Transverse colon (tissue), 4 donors: Measurements from ENCODE around the gene ZNF134. TPM values are rescaled to one million over a fixed set of nuclear protein-coding genes. Genes with fewer than 3 reads are reported as not detected.

Experiments
- DNase-seq: peaks from one replicate; pipeline ENCODE4 v3.0.0-alpha.2; 2019
- H3K27ac ChIP-seq, 4 donors: fragments of 200-600 bp; sonication (generic); 2 replicates each; pipeline ENCODE4 v1.5.1; 2016 to 2018; ENCODE audit warnings: inconsistent platforms in 4 of 4
- H3K27me3 ChIP-seq: fragments of 200-600 bp; sonication (generic); 2 replicates; pipeline ENCODE4 v1.5.1; 2017; ENCODE audit warnings: inconsistent platforms
- H3K36me3 ChIP-seq, 4 donors: fragments of 200-600 bp; sonication (generic); 2 replicates each; pipeline ENCODE4 v1.5.1; 2017 to 2019; ENCODE audit warnings: inconsistent platforms in 4 of 4
- H3K4me1 ChIP-seq, 4 donors: fragments of 200-600 bp; sonication (generic); 2 replicates each; pipeline ENCODE4 v1.5.1; 2017 to 2020; ENCODE audit warnings: inconsistent platforms in 4 of 4
- H3K4me3 ChIP-seq, 4 donors: fragments of 200-600 bp; sonication (generic); 1 replicate in 1 of 4; 2 replicates in 3 of 4; pipeline versions ENCODE4 v1.5.1 to v1.6.1; 2017 to 2019; ENCODE audit warnings: inconsistent platforms in 4 of 4
- H3K9me3 ChIP-seq, 2 donors: fragments of 200-600 bp; sonication (generic); 2 replicates each; pipeline ENCODE4 v1.5.1; 2017 to 2019; ENCODE audit warnings: inconsistent platforms in 2 of 2
- CTCF ChIP-seq, 5 experiments: fragments of 200-600 bp in 3 of 5; fragments of 450-650 bp in 2 of 5; sonication (generic) in 3 of 5; IDR thresholded peaks; 1 replicate in 2 of 5; 2 replicates in 3 of 5; pipeline ENCODE4 v1.5.1; 2016 to 2017; ENCODE audit warnings: antibody characterized with exemption in 5 of 5, inconsistent platforms in 3 of 5, mild to moderate bottlenecking in 2 of 5, moderate library complexity in 1 of 5
- EP300 ChIP-seq: sonication (generic); formaldehyde crosslinking; IDR thresholded peaks from one replicate; pipeline ENCODE4 v1.6.1; 2017; ENCODE audit warnings: antibody characterized with exemption, low read depth
- POLR2A ChIP-seq: fragments of 450-650 bp; IDR thresholded peaks from one replicate; pipeline ENCODE4 v1.6.1; 2016; ENCODE audit warnings: antibody characterized with exemption, mild to moderate bottlenecking, moderate library complexity
- POLR2AphosphoS5 ChIP-seq, 3 donors: sonication (generic); formaldehyde crosslinking; IDR thresholded peaks; one replicate each; pipeline ENCODE4 v1.6.1; 2016; ENCODE audit warnings: antibody characterized with exemption in 3 of 3
- WGBS, 2 donors: methylation state at CpG; one replicate each; pipeline ENCODE4 v1.1.5; 2018; ENCODE audit warnings: low coverage in 1 of 2; 5-methylcytosine and 5-hydroxymethylcytosine counted together
- in situ Hi-C, 4 donors: fragments of 200-750 bp; cut with MboI; loops; one replicate each; pipeline versions ENCODE4 v1.15.0 to v1.15.1; 2017; ENCODE audit warnings: low sequenced_read_pairs in 3 of 4, low pct_ligation_motif_present in 1 of 4, low pct_unique_long_range_greater_than_20kb in 1 of 4
- intact Hi-C: fragments of 100-400 bp; cut with DNase I; formaldehyde crosslinking; loops from one replicate; pipeline ENCODE4 v1.15.1; 2023; ENCODE audit warnings: low total_unique reads
- total RNA-seq, 4 donors: library from RNA; depleted of rRNA; stranded (reverse); fragments of >200 nt; gene quantifications; one replicate each; pipeline ENCODE4 v1.1.0, GENCODE V29; 2016

The ZNF134 gene
- total RNA-seq, 4 donors from 2014 or later: 1.6 to 16.8 (median 13.8) TPM

DNA sequence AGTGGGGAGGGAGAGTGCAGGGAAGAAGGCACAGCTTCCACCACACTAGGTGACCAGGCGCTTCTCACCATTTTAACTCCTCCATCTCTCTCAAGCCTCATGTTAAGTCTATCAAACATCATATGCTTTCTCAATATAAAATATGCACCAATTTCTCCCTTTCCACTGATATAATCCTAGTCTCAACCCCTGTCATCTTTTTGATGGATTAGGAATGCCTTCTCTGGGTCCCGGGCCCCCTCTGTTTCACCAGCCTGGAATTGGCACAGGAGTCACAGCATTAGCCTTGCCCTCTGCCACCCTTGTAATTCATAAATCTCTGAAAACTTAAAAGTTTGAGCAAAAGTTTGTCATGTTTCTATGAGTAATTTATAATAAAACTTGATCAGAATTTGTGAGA, 54.6 kb downstream of the ZNF134 start, which contains the start of gene ZSCAN4:
Gene ZSCAN4, plus strand, starts transcription at position 301 of the 400 bp plus-strand sequence. CDS start 7,211 bp downstream, outside the sequence.
- no peaks in the 10 kb centered on the region for H3K9me3 ChIP-seq
- intact Hi-C loops (no loop called here), in situ Hi-C loops (no loop called here)
- peaks cover 16% of the 10 kb centered on the region for H3K27me3 ChIP-seq
- H3K36me3 ChIP-seq: no peaks in the 10 kb centered on the region
- no peak for DNase-seq
- H3K27ac ChIP-seq: no peak within 1 kb of the TSS
- H3K4me1 ChIP-seq: peaks cover 2 to 13% (median 9%) of the 10 kb centered on the region in 4 donors
- no peak within 1 kb of the TSS for H3K4me3 ChIP-seq
- 90 to 93% methylated on average over 1 to 2 of the region's 2 CpGs for WGBS, 2 donors
- TF ChIP-seq POLR2A (no peak), POLR2AphosphoS5 (IDR thresholded peaks at IDR 0.05) (no peak), EP300 (no peak), CTCF (IDR thresholded peaks at IDR 0.05) (no peak)

GRCh38 chr19:57671124-57671895, 57.3 kb downstream of the ZNF134 start:
- no peaks in the 10 kb centered on the region for H3K36me3 ChIP-seq
- WGBS, 2 donors: 60 to 68% methylated on average over 3 to 7 of the region's 7 CpGs
- no peaks in the 10 kb centered on the region for H3K9me3 ChIP-seq
- no peaks in the 10 kb centered on the region for H3K4me1 ChIP-seq
- peaks cover 4% of the 10 kb centered on the region for H3K27me3 ChIP-seq
- H3K27ac ChIP-seq: no peak overlapping the region
- no peak for DNase-seq
- in situ Hi-C loops (no loop called here), intact Hi-C loops (no loop called here)
- TF ChIP-seq POLR2A: no peak
- TF ChIP-seq EP300: no peak
- TF ChIP-seq CTCF (IDR thresholded peaks at IDR 0.05): no peak
- no peak for TF ChIP-seq POLR2AphosphoS5 (IDR thresholded peaks at IDR 0.05)
- H3K4me3 ChIP-seq: no peak overlapping the region

DNA sequence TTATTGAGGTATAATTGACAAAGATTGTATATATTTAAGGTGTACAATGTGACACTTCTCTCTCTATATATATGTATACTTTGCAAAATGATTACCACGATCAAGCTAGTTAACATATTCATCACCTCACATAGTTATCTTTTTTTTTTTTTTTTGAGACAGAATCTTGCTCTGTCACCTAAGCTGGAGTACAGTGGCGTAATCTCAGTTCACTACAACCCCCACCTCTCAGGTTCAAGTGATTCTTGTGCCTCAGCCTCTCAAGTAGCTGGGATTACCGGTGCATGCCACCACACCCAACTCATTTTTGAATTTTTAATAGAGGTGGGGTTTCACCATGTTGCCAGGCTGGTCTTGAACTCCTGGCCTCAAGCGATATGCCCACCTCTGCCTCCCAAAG, 58.4 kb downstream of the ZNF134 start:
- H3K36me3 ChIP-seq: no peaks in the 10 kb centered on the region
- in situ Hi-C loops: no loop called here

More for the DNA sequence above, 58.4 kb downstream of the ZNF134 start:
- Histone ChIP-seq H3K9me3 (no peaks in the 10 kb centered on the region), H3K4me3 (no peak overlapping the region), H3K4me1 (no peaks in the 10 kb centered on the region), H3K27me3 (peaks cover 4% of the 10 kb centered on the region), H3K27ac (no peak overlapping the region)
- intact Hi-C loops: no loop called here
- no peak for TF ChIP-seq POLR2A
- TF ChIP-seq CTCF (IDR thresholded peaks at IDR 0.05): no peak
- no peak for TF ChIP-seq EP300
- no peak for TF ChIP-seq POLR2AphosphoS5 (IDR thresholded peaks at IDR 0.05)
- whole genome bisulfite sequencing, 2 donors: 73 to 77% methylated on average over 3 to 4 of the region's 4 CpGs
- no peak for DNase-seq

Other genes with a start within 250 kb of the ZNF134 start
- gene ZNF548, start 224.4 kb upstream of the ZNF134 start, total RNA-seq: 10 to 100 TPM in 2 of 4 donors, 1 to 10 TPM in 2; 4.2 to 13.1 (median 8.2) TPM
- 10 to 100 TPM; 10.6 to 53.1 (median 13.2) TPM for gene ZNF17, start 203.1 kb upstream of the ZNF134 start, total RNA-seq
- 10 to 100 TPM in 2 of 4 donors, 1 to 10 TPM in 1, under 1 TPM in 1; 0.75 to 19.1 (median 7.1) TPM for gene ZNF749, start 178.9 kb upstream of the ZNF134 start, total RNA-seq
- 10 to 100 TPM in 1 of 4 donors, under 1 TPM in 1, not detected in 2; 0.14 to 13.8 TPM for gene VN1R1, start 157.1 kb upstream of the ZNF134 start, total RNA-seq
- 10 to 100 TPM in 1 of 4 donors, 1 to 10 TPM in 2, under 1 TPM in 1; 0.75 to 25.9 (median 6.0) TPM for gene ZNF772, start 136.7 kb upstream of the ZNF134 start, total RNA-seq
- gene ZNF419, start 126.5 kb upstream of the ZNF134 start, total RNA-seq: 1 to 10 TPM; 1.6 to 6.8 (median 5.1) TPM
- 10 to 100 TPM in 1 of 4 donors, 1 to 10 TPM in 3; 4.5 to 11.0 (median 5.9) TPM for gene ZNF773, start 114.3 kb upstream of the ZNF134 start, total RNA-seq
- 1 to 10 TPM; 1.9 to 5.2 (median 4.8) TPM for gene ZNF549, start 86.9 kb upstream of the ZNF134 start, total RNA-seq
- 10 to 100 TPM in 1 of 4 donors, 1 to 10 TPM in 3; 3.4 to 41.1 (median 5.5) TPM for gene ZNF550, start 54.4 kb upstream of the ZNF134 start, total RNA-seq
- gene ZNF416, start 35.3 kb upstream of the ZNF134 start, total RNA-seq: 10 to 100 TPM in 1 of 4 donors, 1 to 10 TPM in 3; 2.2 to 17.6 (median 3.0) TPM
- 1 to 10 TPM in 3 of 4 donors, under 1 TPM in 1; 0.40 to 3.3 (median 1.2) TPM for gene ZIK1, start 30.1 kb upstream of the ZNF134 start, total RNA-seq
- 1 to 10 TPM in 2 of 4 donors, not detected in 2; 2.4 to 4.4 TPM for gene ZNF530, start 14.4 kb upstream of the ZNF134 start, total RNA-seq
- 10 to 100 TPM in 3 of 4 donors, 1 to 10 TPM in 1; 5.6 to 60.1 (median 15.3) TPM for gene ZNF211, start 18.9 kb downstream of the ZNF134 start, total RNA-seq
- gene ZSCAN4, start 54.7 kb downstream of the ZNF134 start, total RNA-seq: not detected
- gene ZNF551, start 67.7 kb downstream of the ZNF134 start, total RNA-seq: 10 to 100 TPM in 1 of 4 donors, 1 to 10 TPM in 3; 3.0 to 10.8 (median 7.4) TPM
- gene ZNF154, start 95.0 kb downstream of the ZNF134 start, total RNA-seq: 1 to 10 TPM; 1.1 to 2.2 (median 1.8) TPM
- gene ZNF671, start 113.4 kb downstream of the ZNF134 start, total RNA-seq: 1 to 10 TPM in 3 of 4 donors, under 1 TPM in 1; 0.60 to 7.5 (median 4.7) TPM
- 100 to 1,000 TPM in 1 of 4 donors, 10 to 100 TPM in 3; 15.0 to 120 (median 16.7) TPM for gene ZNF776, start 132.6 kb downstream of the ZNF134 start, total RNA-seq
- 10 to 100 TPM; 20.8 to 79.2 (median 27.3) TPM for gene ZNF586, start 155.4 kb downstream of the ZNF134 start, total RNA-seq
- gene ZNF552, start 200.7 kb downstream of the ZNF134 start, total RNA-seq: 100 to 1,000 TPM in 1 of 4 donors, 10 to 100 TPM in 3; 41.2 to 145 (median 68.8) TPM
- 10 to 100 TPM; 16.1 to 34.4 (median 22.0) TPM for gene ZNF587B, start 216.1 kb downstream of the ZNF134 start, total RNA-seq
- 10 to 100 TPM; 22.4 to 61.0 (median 44.8) TPM for gene ZNF587, start 235.6 kb downstream of the ZNF134 start, total RNA-seq